Right atrium auricular region (tissue), 2 donors: ENCODE measurements around the gene FAM228B. TPM values are rescaled to one million over a fixed set of nuclear protein-coding genes. Genes with fewer than 3 reads are reported as not detected.

Experiments used
- DNase-seq: peaks from one replicate; pipeline ENCODE4 v3.0.0-alpha.2; 2019; ENCODE audit warnings: low spot score
- H3K27ac ChIP-seq, 2 donors: fragments of 200-600 bp; sonication (generic); 1 replicate in 1 of 2; 2 replicates in 1 of 2; pipeline ENCODE4 v1.5.1; 2016 to 2019
- H3K27me3 ChIP-seq, 2 donors: fragments of 200-600 bp; sonication (generic); one replicate each; pipeline versions ENCODE4 v1.5.1 to v1.6.0; 2017 to 2019
- H3K36me3 ChIP-seq: fragments of 200-600 bp; sonication (generic); one replicate; pipeline ENCODE4 v1.5.1; 2016
- H3K4me1 ChIP-seq, 2 donors: fragments of 200-600 bp; sonication (generic); one replicate each; pipeline versions ENCODE4 v1.5.1 to v1.6.0; 2017 to 2019
- H3K4me3 ChIP-seq, 2 donors: fragments of 200-600 bp; sonication (generic); 1 replicate in 1 of 2; 2 replicates in 1 of 2; pipeline ENCODE4 v1.5.1; 2017 to 2019; ENCODE audit warnings: mild to moderate bottlenecking in 1 of 2, moderate library complexity in 1 of 2
- H3K9me3 ChIP-seq, 2 donors: fragments of 200-600 bp; sonication (generic); one replicate each; pipeline ENCODE4 v1.5.1; 2019
- CTCF ChIP-seq, 2 donors: fragments of 200-600 bp; sonication (generic); IDR thresholded peaks; one replicate each; pipeline ENCODE4 v1.5.1; 2019; ENCODE audit warnings: antibody characterized with exemption in 2 of 2
- total RNA-seq, 2 donors: library from RNA; depleted of rRNA; stranded (reverse); fragments of >200 nt; gene quantifications; one replicate each; pipeline ENCODE4 v1.1.0, GENCODE V29; 2016

FAM228B gene
- total RNA-seq, 2 donors from 2014 or later = 15.6 to 31.1 TPM

GRCh38 chr2:24199968-24200590 lies 76.8 kb downstream of the FAM228B start:
- no peak for TF ChIP-seq CTCF (IDR thresholded peaks at IDR 0.05)
- Histone ChIP-seq H3K4me1 (peaks cover 0 to 10% of the 10 kb centered on the region in 2 donors), H3K36me3 (peaks cover 26% of the 10 kb centered on the region), H3K27me3 (no peaks in the 10 kb centered on the region), H3K4me3 (no peak overlapping the region), H3K27ac (no peak overlapping the region), H3K9me3 (no peaks in the 10 kb centered on the region)
- DNase-seq = no peak

DNA sequence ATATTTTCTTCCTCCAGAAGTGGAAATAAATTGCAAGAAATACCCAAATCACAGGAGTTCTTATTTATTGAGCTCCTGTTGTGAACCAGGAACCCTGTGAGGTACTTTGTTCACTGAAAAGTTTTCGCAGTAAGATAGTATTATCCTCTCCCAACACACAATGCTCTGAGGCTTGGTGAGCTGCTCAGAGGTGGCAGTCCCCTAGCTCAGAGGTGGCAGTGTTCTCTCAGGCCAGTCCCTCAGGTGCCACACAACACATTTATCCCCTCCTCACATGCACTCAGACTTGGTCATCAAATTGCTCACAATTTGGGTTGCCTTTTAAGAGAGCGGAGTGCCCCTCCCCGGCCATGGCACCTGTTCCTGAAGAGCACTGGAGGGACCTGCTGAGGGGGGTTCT lies 77.5 kb downstream of the FAM228B start:
- Histone ChIP-seq H3K36me3 (peaks cover 34% of the 10 kb centered on the region), H3K27ac (no peak overlapping the region)
- no peak for DNase-seq

GRCh38 chr2:24203029-24203786 lies 79.9 kb downstream of the FAM228B start:
- no peak for DNase-seq
- no peak for TF ChIP-seq CTCF (IDR thresholded peaks at IDR 0.05)
- Histone ChIP-seq H3K9me3 (no peaks in the 10 kb centered on the region), H3K27me3 (no peaks in the 10 kb centered on the region), H3K4me3 (no peak overlapping the region), H3K27ac (no peak overlapping the region), H3K36me3 (peaks cover 46% of the 10 kb centered on the region), H3K4me1 (peaks cover 0 to 10% of the 10 kb centered on the region in 2 donors)

More for the DNA sequence above, 77.5 kb downstream of the FAM228B start:
- no peak for TF ChIP-seq CTCF (IDR thresholded peaks at IDR 0.05)
- Histone ChIP-seq H3K4me3 (no peak overlapping the region), H3K9me3 (no peaks in the 10 kb centered on the region), H3K27me3 (no peaks in the 10 kb centered on the region), H3K4me1 (peaks cover 0 to 10% of the 10 kb centered on the region in 2 donors)

DNA sequence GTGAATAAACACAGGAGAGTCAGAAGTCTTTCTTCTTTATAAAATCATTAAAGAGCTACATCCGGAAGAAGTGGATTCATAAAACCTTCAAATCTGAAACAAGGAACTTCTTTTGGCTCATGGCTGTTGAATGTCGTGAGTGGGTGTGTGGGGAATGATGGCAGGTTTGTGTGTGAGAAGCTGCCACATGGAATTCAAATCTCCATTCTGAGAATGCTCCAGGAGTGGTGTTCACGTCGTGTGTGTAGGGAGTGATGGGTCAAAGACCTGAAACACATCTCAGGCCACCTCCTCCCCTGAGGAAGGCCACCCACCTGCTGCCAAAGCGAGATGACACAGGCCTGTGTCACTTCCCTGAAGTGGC lies 80.5 kb downstream of the FAM228B start:
- H3K27me3 ChIP-seq = no peaks in the 10 kb centered on the region
- DNase-seq = no peak
- no peaks in the 10 kb centered on the region for H3K9me3 ChIP-seq
- H3K36me3 ChIP-seq = peaks cover 52% of the 10 kb centered on the region
- no peak overlapping the region for H3K27ac ChIP-seq
- TF ChIP-seq CTCF (IDR thresholded peaks at IDR 0.05) = no peak
- H3K4me1 ChIP-seq = peaks cover 0 to 10% of the 10 kb centered on the region in 2 donors
- no peak overlapping the region for H3K4me3 ChIP-seq

DNA sequence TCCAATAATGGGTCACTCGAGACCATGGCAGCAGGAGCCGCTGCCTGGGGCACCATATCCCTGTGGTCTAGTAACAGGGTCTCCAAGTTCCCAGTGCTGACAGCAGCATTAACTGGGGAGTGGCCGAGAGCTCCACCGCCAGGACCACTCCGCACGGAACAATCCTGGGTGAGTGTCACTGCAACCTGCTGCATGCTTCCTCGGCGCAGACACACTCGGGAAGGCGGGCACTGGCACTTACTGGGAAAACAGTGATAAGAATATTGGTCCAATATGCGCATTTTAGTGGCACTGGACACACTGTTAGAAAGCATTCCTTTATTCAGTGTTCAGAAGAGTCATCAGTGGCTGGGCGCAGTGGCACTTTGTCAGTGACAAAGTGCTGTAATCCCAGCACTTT lies 81.2 kb downstream of the FAM228B start:
- no peak for DNase-seq
- Histone ChIP-seq H3K9me3 (no peaks in the 10 kb centered on the region), H3K4me1 (peaks cover 0 to 10% of the 10 kb centered on the region in 2 donors), H3K36me3 (peaks cover 59% of the 10 kb centered on the region), H3K27ac (no peak overlapping the region), H3K4me3 (no peak overlapping the region), H3K27me3 (no peaks in the 10 kb centered on the region)
- no peak for TF ChIP-seq CTCF (IDR thresholded peaks at IDR 0.05)
